Mesothelial cell of epicardium (in vitro differentiated cells): Measurements from ENCODE around the gene ZFAND3. TPM values are rescaled to one million over a fixed set of nuclear protein-coding genes. Genes with fewer than 3 reads are reported as not detected.
A peak's percentile ranks its signal among the peaks of the same experiment; 100 is the strongest.

Experiments
- DNase-seq, 2 experiments: peaks; one replicate each; pipeline ENCODE4 v3.0.0; 2021; ENCODE audit warnings: low spot score in 2 of 2; ENCODE audit not compliant: unreplicated experiment in 2 of 2
- H3K27ac Mint-ChIP-seq: 2 replicates; pipeline ENCODE4 v1.8.0; 2021; ENCODE audit warnings: mixed read lengths
- H3K27me3 Mint-ChIP-seq: 2 replicates; pipeline ENCODE4 v1.8.0; 2021; ENCODE audit warnings: low read depth, mixed read lengths
- H3K36me3 Mint-ChIP-seq: 2 replicates; pipeline ENCODE4 v1.8.0; 2021; ENCODE audit warnings: mixed read lengths
- H3K4me1 Mint-ChIP-seq: 2 replicates; pipeline ENCODE4 v1.8.0; 2021; ENCODE audit warnings: mixed read lengths
- H3K4me3 Mint-ChIP-seq: 2 replicates; pipeline ENCODE4 v1.8.0; 2021; ENCODE audit warnings: mild to moderate bottlenecking, moderate library complexity, mixed read lengths
- H3K9me3 Mint-ChIP-seq: 2 replicates; pipeline ENCODE4 v1.8.0; 2021; ENCODE audit warnings: mixed read lengths
- CTCF ChIP-seq: fragments of 200-600 bp; sonication (generic); IDR thresholded peaks from one replicate; pipeline ENCODE4 v1.5.0; 2021; ENCODE audit warnings: antibody characterized with exemption; ENCODE audit not compliant: unreplicated experiment
- total RNA-seq: library from RNA; stranded (reverse); gene quantifications from 3 replicates; pipeline ENCODE4 v1.2.1, GENCODE V29; 2021

ZFAND3 gene
- total RNA-seq, 1 donor from 2014 or later, result 81.2 TPM

GRCh38 chr6:37845026-37845911 is 25.7 kb downstream of the ZFAND3 start:
- Mint-ChIP-seq H3K27ac (peak overlapping the region; percentile 56), H3K9me3 (no peaks in the 10 kb centered on the region), H3K4me3 (no peak overlapping the region), H3K27me3 (no peaks in the 10 kb centered on the region), H3K4me1 (peaks cover 15% of the 10 kb centered on the region), H3K36me3 (peaks cover 3% of the 10 kb centered on the region)
- TF ChIP-seq CTCF, result no peak
- DNase-seq, result no peak

GRCh38 chr6:37845930-37846329 is 26.4 kb downstream of the ZFAND3 start:
- Mint-ChIP-seq H3K27me3 (no peaks in the 10 kb centered on the region), H3K27ac (no peak overlapping the region), H3K9me3 (no peaks in the 10 kb centered on the region), H3K4me3 (no peak overlapping the region), H3K4me1 (peaks cover 10% of the 10 kb centered on the region), H3K36me3 (peaks cover 3% of the 10 kb centered on the region)
- no peak for DNase-seq
- TF ChIP-seq CTCF, result no peak

DNA sequence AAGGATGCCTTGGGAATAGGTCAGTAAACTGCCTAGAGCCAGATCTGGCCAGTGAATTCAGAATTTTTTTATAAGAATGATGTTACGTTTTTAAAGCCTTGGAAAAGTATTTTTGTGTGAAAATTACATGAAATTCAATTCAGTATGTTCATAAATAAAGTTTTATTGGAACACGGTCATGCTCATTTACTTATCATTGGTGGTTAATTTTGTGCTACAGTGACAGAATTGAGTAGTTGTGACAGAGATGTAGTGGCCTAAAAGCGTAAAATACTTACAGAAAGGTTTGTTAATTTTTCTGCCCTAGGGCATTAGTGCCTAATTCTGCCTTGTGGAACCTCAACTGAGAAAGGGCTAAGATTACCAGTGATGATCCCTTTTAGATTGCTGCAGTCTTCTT is 28.2 kb downstream of the ZFAND3 start:
- Mint-ChIP-seq H3K27ac (no peak overlapping the region), H3K4me3 (no peak overlapping the region), H3K9me3 (no peaks in the 10 kb centered on the region), H3K4me1 (peaks cover 7% of the 10 kb centered on the region), H3K36me3 (peaks cover 3% of the 10 kb centered on the region), H3K27me3 (no peaks in the 10 kb centered on the region)
- no peak for TF ChIP-seq CTCF
- no peak for DNase-seq

- H3K27ac Mint-ChIP-seq, result no peak overlapping the region
- H3K4me1 Mint-ChIP-seq, result peaks cover 7% of the 10 kb centered on the region
- H3K4me3 Mint-ChIP-seq, result no peak overlapping the region
- DNase-seq, result no peak
- no peaks in the 10 kb centered on the region for H3K27me3 Mint-ChIP-seq
- peaks cover 2% of the 10 kb centered on the region for H3K36me3 Mint-ChIP-seq
- no peaks in the 10 kb centered on the region for H3K9me3 Mint-ChIP-seq
- no peak for TF ChIP-seq CTCF
Measured at GRCh38 chr6:37848371-37848770, 28.8 kb downstream of the ZFAND3 start.

DNA sequence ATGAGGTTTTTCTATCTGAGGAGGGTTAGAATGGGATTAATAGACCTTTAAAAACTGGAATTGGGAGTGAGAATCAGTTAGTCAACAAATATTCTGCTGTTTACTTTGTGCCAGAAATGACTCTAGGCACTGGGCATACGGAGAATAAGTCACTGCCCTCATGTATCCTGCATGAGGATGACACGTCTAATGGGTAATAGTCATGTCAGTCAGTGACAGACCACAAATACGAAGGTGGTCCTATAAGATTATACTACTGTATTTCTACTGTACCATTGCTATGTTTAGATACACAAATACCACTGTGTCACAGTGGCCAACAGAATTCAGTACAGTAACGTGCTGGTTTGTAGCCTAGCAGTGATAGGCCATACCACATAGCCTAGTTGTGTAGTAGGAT is 30.7 kb downstream of the ZFAND3 start:
- Mint-ChIP-seq H3K9me3 (no peaks in the 10 kb centered on the region), H3K27me3 (no peaks in the 10 kb centered on the region), H3K4me1 (peaks cover 7% of the 10 kb centered on the region), H3K36me3 (no peaks in the 10 kb centered on the region), H3K4me3 (no peak overlapping the region), H3K27ac (no peak overlapping the region)
- DNase-seq, result no peak
- TF ChIP-seq CTCF, result no peak
